ENCODE data around the gene NLRC3.
"Not testable (repeated sequence)": the region's sequence is repeated elsewhere in the genome, so short reads cannot be mapped to it uniquely, and the experiment has no call there.

The NLRC3 gene

GRCh38 chr16:3503523-3503922 is 73.7 kb downstream of the NLRC3 start:
- no peak for TF ChIP-seq SPI1 (IDR thresholded peaks at IDR 0.05; ENCODE audit: borderline replicate concordance, low read depth)
- no peak for TF ChIP-seq REST (IDR thresholded peaks at IDR 0.05; ENCODE audit: insufficient replicate concordance, low read depth)
- TF ChIP-seq GABPA (IDR thresholded peaks at IDR 0.05; ENCODE audit: low read depth) = no peak
- TF ChIP-seq CTCF (IDR thresholded peaks at IDR 0.05; ENCODE audit: insufficient read depth, low read length) = no peak
- TF ChIP-seq POLR2AphosphoS5 (IDR thresholded peaks at IDR 0.05; ENCODE audit: low read depth) = no peak
- Histone ChIP-seq H3K27me3 (ENCODE audit: insufficient read depth, poor library complexity, severe bottlenecking) (no peaks in the 10 kb centered on the region), H3K27ac (replicated peaks) (no peak overlapping the region), H3K4me3 (replicated peaks; ENCODE audit: insufficient read depth, low read length) (no peak overlapping the region)
- no peak for DNase-seq (ENCODE audit: low read depth in 1 of 2, low spot score in 1 of 2)

GRCh38 chr16:3501783-3502400 is 75.3 kb downstream of the NLRC3 start:
- DNase-seq (ENCODE audit: low read depth in 1 of 2, low spot score in 1 of 2) = no peak
- TF ChIP-seq CTCF (IDR thresholded peaks at IDR 0.05; ENCODE audit: insufficient read depth, low read length) (no peak), REST (IDR thresholded peaks at IDR 0.05; ENCODE audit: insufficient replicate concordance, low read depth) (no peak), GABPA (IDR thresholded peaks at IDR 0.05; ENCODE audit: low read depth) (no peak), SPI1 (IDR thresholded peaks at IDR 0.05; ENCODE audit: borderline replicate concordance, low read depth) (no peak), POLR2AphosphoS5 (IDR thresholded peaks at IDR 0.05; ENCODE audit: low read depth) (no peak)
- peak overlapping the region; percentile 81 for H3K27ac ChIP-seq (replicated peaks)
- H3K4me3 ChIP-seq (replicated peaks; ENCODE audit: insufficient read depth, low read length) = peak overlapping the region; percentile 91
- no peaks in the 10 kb centered on the region for H3K27me3 ChIP-seq (ENCODE audit: insufficient read depth, poor library complexity, severe bottlenecking)

- Histone ChIP-seq H3K27ac (replicated peaks) (peak overlapping the region; percentile 81), H3K4me3 (replicated peaks; ENCODE audit: insufficient read depth, low read length) (peak overlapping the region; percentile 91)
- not testable (repeated sequence) for DNase-seq (ENCODE audit: low read depth in 1 of 2, low spot score in 1 of 2); H3K27me3 ChIP-seq (ENCODE audit: insufficient read depth, poor library complexity, severe bottlenecking)
Observed at GRCh38 chr16:3501412-3501761, 75.8 kb downstream of the NLRC3 start.

- no peaks in the 10 kb centered on the region for H3K27me3 ChIP-seq (ENCODE audit: insufficient read depth, poor library complexity, severe bottlenecking)
- H3K4me3 ChIP-seq (replicated peaks; ENCODE audit: insufficient read depth, low read length) = no peak overlapping the region
- no peak for DNase-seq (ENCODE audit: low read depth in 1 of 2, low spot score in 1 of 2)
- TF ChIP-seq GABPA (IDR thresholded peaks at IDR 0.05; ENCODE audit: low read depth) (no peak), CTCF (IDR thresholded peaks at IDR 0.05; ENCODE audit: insufficient read depth, low read length) (no peak)
- no peak overlapping the region for H3K27ac ChIP-seq (replicated peaks)
Observed at GRCh38 chr16:3498988-3499387, 78.2 kb downstream of the NLRC3 start.

Data from HL-60 (cell line).